GM11168 (cell line): ENCODE data around the gene ABL1.

Experiments
- in situ Hi-C: fragments of 300-500 bp; cut with MboI; formaldehyde crosslinking; loops from one replicate; pipeline ENCODE4 v1.12.0; 2022; ENCODE audit warnings: low sequenced_read_pairs; ENCODE audit not compliant: unreplicated experiment

The ABL1 gene

GRCh38 chr9:130824643-130825350 lies 10.3 kb upstream of the ABL1 start:
- in situ Hi-C loops = no loop called here

- in situ Hi-C loops = no loop called here
These were observed 9.8 kb upstream of the ABL1 start for GRCh38 chr9:130825351-130825651.

DNA sequence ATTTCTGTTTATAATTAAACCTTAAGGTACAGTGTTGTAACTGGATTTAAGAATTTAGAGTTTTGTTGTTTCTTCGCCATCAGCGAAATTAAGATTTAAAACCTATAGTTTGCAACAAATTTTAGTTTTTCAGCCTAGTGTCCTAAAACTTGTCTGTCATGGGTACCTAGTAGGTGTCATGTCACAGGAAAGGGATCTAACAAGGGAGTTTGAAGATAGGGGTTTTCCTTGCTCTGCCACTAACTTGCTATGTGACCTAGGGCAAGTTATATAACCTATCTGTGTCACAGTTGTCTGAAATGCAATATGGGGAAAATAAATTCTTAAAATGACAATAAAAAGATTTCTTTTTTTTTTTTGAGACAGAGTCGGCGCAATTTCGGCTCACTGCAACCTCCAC lies 9.2 kb upstream of the ABL1 start:
- in situ Hi-C loops = no loop called here

GRCh38 chr9:130829762-130830161 lies 5.3 kb upstream of the ABL1 start:
- in situ Hi-C loops = no loop called here

DNA sequence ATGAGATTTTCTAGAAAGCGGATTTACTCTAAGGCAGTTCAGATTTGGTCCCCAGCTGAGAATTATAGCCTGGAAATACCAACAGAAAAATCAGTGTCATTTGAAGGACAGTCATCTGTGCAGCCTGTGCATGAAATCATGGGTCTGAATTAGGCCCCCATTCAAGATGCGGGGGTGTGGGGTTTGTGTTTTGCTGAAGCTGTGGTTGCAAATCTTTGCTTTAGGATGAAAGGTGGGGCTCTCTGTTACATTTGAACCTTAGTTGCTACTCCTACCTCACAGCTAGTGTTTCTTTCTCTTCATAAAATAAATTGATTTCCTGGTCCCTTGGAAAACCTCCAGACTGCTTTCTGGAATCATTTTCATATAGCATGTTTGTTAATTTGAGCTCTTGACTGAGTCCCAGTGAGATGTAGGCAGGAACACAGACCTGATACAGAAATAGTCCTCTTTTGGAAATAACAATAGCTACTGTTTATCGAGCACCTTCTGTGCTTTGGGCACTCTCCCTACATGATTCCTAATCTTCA lies 4.8 kb upstream of the ABL1 start:
- in situ Hi-C loops = no loop called here

DNA sequence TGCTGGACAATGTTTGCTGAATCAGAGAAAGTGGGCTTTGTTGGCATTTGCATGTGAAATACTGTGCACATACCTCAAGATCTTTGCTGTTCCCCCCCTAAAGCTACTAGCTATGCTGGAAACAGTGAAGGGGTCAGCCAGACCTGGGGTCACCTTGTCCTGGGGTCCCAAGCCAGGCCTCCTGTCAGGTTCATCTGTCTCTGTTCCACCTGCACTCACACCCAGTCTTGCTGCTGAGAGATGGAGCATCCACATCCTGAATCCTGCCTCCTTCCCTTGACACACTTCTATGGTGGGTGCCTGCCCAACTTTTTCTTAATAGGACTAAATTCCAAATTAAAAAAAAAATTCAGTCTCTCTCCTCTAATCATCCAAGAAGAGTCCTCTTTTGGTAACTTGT lies 4.0 kb upstream of the ABL1 start:
- in situ Hi-C loops = no loop called here

GRCh38 chr9:130833031-130833990 lies 1.7 kb upstream of the ABL1 start:
- in situ Hi-C loops = no loop called here

DNA sequence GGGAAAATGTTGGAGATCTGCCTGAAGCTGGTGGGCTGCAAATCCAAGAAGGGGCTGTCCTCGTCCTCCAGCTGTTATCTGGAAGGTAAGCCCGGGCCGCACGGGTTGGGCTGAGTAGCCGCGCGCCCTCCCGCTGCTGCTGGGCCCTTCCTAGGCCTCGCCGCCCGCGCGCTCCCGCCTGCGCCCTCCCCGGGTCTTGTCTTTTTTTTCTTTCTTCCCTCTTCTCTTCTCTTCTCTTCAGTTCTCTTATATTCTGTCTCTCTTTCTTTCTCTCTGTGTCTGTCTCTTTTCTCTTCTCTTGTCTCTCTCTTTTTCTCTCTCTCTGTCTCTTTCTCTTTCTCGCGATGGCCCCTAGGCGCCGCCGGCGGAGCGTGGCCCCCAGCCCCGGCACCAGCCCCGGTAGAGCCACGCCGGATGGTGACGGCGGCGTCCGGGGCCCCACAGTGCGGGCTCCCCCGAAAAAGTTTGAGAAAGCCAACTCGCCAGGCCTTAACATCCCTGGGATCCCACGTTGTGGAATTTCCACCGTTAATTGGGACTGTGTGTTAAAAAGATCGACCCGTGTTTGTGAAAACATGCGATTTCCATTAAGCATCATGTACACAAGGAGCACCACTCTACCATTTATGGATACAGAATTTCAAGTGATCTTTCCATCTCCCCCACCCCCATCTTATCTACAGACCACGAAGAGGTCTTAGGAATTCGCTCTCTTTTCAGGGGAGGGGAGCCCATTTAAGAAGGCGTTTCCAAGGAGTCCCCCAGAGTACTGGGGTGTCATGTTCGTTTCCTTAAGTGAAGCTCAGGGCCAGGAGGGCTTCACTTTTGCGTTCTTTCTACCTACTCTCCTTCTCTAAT lies 616 bp downstream of the ABL1 start:
- in situ Hi-C loops = no loop called here

DNA sequence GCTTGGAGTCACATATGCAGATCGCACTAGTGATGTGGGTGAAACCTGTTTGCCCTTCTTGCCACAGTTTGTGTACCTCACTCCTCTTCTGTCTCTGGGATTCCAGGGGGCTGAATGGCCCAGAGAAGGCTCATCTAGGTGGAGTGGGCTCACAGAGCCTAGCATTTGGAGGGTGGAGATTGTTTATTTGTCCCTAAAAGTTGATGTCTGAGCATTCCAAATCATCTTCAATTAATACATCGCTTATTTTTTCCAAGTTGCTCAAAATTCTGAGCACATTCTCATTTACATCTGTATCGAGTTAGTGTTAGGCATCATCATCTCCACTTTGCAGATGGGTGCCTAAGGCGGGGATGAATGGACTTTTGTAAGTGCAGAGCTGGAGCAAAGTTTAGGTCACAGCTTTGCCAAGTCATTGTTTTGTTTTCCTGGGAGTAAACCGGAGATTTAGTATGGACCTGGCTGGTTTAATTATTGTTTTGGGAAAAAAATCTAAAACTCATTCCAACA lies 2.0 kb downstream of the ABL1 start:
- in situ Hi-C loops = no loop called here

- in situ Hi-C loops = no loop called here
These were observed 2.6 kb downstream of the ABL1 start for GRCh38 chr9:130837643-130838042.

DNA sequence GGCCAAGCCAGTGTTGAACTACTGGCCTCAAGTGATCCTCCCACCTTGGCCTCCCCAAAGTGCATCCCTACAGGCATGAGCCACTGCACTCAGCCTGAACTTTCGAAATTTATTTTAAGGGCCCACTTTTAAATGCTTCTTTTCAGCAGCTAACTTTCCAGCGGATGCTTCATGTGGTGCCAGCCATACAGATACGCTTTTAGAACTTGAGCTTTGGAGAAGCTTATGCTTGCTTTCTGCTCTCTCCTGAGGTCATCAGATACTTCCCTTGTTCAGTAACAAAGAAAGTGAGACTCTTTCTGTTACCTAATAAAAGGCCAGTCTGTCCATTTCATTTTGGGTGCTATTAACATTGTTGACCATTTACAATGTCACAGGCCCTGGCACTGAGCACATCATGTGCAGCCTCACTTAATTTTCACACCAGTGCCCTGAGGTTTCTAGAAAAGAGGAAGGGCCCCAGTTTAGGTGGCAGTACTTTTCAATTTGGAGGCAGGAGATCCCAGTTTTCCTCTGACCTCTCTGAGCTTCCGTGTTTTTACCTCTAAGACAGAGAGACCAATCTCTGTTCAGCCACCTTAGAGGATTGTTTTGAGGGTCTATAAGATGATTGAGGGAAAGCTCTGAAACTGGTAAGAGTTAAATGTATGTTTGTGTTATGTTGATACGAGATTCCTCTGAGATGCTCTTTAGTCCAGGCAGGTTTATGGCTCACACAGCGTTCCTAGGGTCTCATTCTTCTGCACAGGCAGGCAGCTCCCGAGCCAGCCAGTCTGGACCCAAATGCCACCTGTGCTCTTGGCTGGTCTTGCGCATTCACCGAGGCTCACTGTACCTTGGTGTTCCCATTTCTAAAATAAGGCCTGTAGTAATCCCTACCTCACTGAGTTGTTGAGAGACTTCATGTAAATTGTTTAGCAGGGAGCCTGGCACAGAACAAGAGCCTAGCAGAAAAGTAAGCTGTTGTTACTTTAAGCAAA lies 4.4 kb downstream of the ABL1 start:
- in situ Hi-C loops = no loop called here

- in situ Hi-C loops = no loop called here
These were observed 7.5 kb downstream of the ABL1 start for GRCh38 chr9:130842545-130842944.

DNA sequence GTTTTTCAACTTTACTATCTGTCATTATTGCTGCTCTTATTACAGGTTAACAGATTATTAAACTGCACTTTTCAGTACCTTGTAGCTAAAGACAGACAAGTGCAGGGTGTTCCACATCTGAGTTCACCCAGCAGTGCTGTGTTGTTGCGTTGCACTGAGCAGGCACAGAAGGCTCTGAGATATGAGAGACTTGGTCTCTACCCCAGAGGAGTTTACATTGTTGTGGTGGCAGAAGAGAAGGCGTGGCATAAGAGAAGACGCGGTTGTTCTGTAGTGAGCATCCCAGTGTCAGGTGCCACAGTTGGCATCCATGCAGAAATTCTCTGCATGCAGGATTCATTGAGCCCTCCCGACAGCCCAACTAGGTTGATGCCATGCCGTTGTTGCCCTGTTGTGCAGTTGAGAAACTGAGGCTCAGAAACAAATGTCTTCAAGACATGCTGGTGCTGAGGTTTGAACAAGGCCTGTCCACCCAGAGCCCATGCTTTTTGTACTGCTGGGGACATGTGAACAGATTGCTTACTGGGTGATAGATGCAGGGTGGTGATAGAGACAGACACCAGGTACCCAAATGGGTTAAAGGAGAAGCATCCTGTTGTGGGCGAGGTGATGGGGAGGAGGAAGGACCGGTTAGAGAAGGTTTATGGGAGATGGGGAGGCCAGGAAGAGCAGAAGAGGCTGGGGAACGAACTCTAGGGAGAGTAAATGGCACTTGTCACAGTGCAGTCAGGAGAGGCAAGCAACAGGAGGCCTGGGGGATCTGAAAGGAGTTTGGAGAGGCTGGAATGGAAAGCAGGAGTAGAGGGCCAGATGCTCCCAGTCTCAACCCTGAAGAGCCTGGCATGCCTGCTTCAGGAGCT lies 8.2 kb downstream of the ABL1 start:
- in situ Hi-C loops = no loop called here

GRCh38 chr9:130844044-130844451 lies 9.0 kb downstream of the ABL1 start:
- in situ Hi-C loops = no loop called here

DNA sequence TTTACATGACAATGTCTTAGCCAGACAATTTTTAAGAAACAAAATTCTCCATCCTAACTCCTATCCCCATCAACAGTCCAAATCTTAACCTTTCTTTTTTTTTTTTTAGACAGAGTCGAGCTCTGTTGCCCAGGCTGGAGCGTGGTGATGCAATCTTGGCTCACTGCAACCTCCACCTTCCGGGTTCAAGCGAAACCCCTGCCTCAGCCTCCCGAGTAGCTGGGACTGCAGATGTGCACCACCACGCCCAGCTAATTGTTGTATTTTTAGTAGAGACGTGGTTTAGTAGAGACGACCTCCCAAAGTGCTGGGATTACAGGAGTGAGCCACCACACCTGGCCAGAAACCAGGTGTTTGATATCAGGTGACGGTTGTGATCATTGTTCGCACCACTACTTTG lies 10.2 kb downstream of the ABL1 start:
- in situ Hi-C loops = no loop called here

GRCh38 chr9:130845901-130846481 lies 10.9 kb downstream of the ABL1 start:
- in situ Hi-C loops = no loop called here

GRCh38 chr9:130846487-130847305 lies 11.6 kb downstream of the ABL1 start:
- in situ Hi-C loops = no loop called here
